GM18861 (cell line): ENCODE measurements around the gene RAB3IL1.

ENCODE experiments used
- ATAC-seq: cut with Tn5 transposase; IDR thresholded peaks from one replicate; pipeline ENCODE4 v1.9.1; 2021; ENCODE audit not compliant: unreplicated experiment

Gene RAB3IL1

DNA sequence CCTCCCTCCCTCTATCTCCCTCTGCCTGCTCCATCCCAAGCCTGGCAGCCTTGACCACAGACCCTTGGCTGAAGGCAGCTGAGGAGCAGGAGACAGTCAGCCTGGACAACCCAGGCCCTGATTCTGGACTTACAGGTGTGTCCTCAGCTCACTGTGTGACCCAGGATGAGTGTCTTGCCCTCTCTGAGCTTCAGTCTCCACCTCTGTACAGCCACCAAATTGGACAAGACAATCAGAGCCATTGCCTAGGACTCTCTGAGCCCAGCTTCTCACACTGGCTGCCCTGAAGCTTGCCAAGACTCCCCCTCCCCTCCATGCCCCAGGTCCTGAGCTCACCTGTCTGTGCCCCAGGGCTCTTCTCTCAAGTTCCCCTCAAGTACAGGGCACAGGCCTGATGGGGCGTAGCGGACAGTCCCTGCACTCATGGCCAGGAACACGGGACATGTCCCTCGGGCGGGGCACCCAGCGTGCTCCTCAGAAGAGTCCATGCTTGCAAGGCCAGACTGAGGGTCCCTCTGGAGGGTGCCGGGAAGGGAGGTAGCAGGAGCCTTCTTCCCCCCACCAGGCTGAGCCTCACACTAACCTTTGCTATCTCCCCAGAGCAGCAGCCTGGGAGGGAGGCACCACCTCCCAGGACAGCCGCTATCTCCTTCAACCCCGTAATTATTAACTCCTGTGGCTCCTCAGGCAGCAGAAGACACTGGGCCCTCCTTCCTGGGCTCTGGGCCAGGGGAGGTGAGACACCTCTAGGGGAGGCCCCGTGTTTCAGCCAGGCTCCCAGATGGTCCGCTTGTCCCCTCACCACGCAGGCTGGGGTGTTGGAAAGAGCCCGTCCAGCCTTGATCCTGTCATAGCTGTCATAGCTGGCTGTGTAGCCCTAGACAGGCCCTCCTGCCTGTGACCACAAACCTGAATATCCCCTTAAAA lies 2.6 kb upstream of the RAB3IL1 start:
- no peak for ATAC-seq

DNA sequence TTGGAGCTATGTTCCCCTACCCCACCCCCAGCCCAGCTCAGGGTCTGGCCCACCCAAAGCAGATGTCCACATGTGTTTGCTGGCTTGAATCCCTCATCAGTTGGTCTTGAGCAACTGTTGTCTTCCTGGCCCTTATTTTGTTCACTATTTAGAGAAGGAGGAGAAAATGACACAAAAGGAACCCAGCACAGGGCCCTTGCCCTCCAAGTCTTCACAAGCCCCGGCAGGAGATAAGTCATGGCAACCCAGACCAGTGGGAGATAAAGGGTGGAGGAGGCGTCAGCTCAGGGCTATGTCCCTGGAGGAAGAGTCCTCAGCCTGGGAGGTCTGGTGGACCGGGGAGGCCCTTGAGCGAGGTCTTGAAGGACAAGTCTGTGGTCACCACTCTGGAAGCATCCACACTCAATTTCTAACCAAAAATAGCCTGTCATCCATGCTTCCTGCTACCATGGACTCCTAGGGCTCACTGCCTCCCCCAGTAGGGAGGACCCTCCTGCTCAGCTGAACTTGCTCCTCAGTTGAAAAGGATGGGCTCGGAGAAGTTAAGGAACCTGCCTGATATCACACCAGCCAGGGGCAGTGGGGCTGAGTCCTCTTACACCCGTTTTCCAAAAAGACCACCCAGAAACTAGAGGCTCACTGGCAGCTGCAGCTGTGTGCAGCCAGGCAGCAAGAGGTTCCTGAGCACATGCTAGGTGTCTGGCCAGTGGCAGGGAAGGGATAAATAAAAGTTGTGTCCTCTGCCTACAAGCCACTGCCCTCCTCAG lies 1.8 kb upstream of the RAB3IL1 start:
- ATAC-seq: no peak

DNA sequence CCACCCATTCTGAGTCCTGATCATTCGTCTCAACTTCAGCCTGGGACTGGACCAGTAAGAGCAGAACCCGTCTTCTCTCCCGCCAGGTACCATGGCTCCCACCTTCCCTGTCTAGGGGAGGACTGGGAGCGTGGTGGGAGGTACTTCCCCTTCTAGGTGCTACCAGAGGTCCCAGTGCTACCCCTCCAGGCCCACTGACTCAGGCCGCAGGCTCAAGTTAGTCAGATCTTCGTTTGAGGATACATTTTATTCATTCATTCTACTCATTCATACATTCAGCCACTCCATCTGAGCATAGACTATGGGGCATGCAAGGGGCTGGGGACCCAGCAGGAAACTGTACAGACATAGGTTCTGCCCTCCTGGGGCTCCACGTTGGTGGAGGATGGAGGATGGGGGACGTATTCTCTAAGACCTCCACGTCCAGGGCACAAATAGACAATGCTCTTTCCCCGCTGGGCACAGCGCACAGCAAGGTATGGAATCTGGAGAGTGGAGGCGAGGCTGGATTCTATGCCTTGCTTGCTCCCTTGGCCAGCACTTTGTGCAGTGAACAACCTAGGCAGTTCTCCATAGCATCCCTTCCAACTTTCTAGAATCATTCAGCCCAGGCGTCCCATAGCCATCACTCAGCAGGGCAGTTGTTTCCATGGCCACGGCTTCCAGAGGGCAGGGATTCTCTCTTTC lies 1.0 kb upstream of the RAB3IL1 start:
- ATAC-seq: no peak

DNA sequence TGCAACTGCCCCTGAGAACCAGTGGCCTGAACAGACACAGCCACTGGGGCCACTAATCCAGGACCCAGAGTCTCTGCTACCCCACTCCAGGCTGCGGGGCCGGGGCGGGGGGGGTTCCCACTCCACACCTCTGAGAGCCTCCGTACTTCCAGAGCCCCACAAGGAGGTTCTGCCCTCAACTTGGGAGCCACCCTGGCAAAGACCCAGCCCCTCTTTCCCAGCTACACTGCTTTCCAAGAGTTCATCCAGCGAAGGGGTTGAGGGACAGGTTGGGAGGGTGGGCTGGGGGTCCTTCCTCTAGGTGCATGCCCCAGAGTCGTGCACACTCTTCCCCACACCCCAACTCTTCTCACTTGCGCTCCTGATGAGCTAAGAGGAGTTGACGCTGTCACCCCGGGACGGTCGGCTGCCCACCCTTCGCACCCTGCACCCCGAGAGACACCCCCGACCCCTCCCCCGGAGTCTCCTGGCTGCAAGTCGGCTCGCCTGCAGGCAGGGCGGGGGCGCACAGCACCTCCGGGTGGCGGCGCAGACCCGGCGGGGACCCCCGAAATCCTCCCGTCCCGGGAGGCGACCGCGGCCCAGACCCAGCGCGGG lies 531 bp downstream of the RAB3IL1 start:
- ATAC-seq: no peak

DNA sequence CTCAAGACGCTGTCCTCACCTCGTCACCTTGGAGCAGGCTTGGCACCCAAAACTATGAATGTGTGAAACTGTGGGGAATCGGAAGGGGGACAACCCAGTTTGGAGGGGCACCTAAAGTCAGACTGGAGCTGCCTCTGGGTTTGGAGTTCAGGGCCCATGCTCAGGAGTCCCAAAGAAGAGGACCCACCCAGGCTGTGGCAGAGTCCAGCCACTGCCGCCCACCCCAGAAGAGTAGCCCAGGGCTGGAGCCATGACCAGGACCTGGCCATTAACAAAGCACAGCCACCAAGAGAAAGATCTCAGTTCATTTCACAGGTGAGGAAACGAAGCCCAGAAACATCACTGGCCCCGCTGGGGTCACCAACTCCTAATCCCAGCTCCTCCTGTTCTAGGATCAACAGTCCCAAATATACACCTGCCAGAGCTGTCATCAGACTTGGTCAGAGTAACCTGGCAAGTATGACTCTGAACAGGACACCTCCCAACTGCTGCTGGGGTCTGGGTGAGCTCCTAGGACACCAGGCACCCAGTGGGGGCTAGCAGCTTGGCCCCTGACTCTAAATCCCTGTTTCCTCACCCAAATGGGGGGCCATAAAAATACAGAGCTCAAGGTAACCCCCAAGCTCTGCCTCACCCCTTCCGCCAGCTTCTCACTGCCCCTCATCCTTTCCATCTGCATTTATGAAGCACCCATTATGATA lies 2.7 kb downstream of the RAB3IL1 start:
- ATAC-seq: no peak

DNA sequence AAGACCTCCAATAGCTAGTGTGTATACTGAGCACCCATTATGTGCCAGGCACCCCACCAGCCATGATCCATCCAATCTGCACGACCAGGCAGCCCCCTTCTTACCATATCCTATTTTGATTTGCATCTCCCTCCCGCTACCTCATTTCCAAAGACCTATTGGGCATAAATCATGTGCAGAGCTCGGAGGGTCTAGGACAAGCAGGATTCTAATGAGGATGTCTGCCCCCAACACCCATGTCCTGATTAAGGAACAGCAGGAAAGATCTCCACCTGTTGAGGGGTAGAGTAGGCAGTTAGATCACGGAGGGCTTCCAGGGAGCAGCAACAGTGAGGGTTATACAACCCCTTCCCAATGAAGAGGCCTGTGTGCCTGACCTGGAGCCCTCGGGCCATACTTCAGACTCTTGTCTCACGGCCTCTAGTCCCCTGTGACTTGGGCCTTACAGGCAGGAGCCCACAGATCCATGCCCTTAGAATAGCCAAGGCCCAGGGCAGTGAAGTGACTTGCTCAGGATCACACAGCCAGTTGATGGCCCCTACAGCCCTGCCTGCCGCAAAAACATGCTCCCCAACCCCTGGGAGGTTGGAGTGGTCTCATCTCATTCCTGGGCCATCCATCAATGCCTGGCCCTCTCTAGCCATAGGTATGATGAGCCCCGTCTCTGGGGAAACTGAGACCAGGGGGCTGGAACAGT lies 3.5 kb downstream of the RAB3IL1 start:
- ATAC-seq: no peak

DNA sequence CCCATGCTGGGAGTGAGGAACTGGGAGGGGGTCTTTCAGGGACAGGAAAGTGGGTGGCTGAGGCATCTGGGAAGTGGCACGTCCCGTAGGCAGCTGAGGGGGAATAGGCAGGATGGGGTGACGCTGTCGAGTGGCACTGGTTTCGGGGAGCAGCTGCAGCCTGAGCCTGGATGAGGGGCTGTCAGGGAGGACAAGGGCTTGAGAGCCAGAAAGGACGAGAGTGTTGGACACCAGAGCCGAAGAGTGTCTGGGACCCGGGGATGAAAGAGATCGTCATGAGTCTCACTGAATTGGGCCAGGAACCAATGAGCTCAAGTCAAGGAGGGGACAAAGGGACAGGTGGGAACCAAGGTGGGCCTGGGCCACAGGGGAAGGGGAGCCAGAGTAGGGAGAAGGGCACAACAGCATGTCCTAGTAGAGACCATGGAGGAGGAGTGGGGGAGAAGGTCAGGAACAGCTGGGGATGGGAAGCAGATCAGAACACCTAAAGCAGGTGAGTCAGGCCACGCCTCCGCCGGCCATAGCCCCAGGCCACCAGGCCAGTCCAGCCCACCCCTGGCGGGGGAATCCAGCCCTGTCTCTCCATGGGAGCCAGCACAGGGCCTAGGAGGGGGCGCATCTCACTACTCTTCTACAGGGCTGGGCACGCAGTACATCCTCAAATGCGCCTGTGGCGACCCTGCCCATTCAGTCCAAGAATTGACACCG lies 4.2 kb downstream of the RAB3IL1 start:
- ATAC-seq: no peak

DNA sequence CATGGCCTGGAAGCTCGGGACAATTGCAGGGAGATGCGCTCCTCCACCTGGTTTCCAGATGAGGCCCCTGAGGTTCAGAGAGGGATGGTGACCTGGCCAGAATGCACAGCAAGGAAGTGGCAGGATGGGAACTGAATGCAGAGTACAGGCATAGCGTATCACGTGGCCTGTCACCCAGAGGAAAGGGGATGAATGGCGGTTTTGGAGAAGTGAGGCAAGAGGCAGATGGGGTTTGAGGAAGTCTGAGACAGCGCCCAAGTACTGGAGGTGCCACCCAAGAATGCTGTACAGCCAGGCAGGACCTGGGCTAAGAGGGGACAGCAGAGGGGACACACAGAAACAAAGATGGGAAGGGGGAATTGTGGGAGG lies 4.9 kb downstream of the RAB3IL1 start:
- no peak for ATAC-seq

DNA sequence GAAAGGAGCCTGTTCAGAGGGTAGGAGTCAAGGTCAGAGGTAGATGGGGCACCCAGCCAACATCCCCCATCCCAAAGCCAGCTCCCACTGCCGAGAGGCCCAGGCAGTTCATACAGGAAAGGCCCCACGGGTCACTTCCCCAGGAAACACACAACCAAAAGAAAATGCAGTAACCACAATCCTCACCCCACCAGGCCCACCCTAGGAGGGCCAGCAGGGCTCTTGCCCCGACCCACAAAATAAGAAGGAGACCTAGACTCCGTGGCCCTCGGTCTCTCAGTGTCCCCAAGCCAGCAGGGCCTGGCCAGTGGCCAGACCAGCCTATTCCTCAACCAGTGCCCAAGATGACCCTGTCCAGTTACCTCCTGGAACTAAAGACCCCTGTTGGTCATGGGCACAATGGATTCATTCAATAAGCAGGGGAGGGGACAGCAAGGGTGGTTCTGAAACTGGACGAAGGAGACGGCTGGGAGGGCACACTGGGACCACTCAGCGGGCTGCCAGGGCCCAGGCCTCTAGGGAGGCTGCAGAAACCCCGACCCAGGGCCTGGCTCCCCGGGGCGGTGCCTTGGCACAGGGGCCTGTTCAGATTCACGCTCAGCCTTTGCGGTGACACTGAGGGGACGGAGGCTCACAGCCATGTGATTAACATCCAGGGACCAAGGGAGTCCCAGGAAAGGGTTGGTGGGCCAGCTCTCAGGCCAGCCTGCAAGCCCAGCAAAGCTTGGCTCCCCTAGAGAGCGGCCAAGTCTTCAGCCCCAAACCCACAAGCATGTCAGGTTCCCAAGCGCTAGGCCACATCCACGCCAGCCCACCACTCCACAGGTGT lies 5.5 kb downstream of the RAB3IL1 start:
- no peak for ATAC-seq

DNA sequence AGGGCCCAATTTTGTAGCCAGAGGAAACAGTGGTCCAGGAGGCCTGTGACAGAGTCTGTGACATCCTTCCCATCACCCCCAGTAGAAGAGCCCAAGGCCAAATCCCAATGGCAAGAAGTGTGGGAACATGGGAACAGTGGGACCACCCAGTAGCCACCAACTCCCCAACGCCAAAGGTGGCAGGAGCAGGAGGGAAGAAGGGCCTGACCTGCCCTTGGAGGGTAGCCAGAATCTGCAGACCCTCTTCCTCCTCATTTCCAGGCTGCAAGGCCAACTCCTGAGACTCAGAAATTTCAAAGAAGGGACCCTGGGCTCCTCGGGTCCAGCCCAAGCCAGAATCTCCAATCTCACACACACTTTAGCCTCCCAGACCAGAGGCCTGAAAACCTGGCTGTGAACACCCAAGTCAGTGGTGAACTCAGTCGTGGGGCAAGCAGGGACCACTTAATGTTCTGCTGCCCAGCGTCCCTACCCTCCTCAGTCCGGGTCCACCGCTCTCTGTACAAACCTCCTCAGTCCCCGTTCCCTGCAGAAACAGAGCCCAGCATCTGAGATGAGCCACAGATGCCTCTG lies 6.2 kb downstream of the RAB3IL1 start:
- no peak for ATAC-seq

DNA sequence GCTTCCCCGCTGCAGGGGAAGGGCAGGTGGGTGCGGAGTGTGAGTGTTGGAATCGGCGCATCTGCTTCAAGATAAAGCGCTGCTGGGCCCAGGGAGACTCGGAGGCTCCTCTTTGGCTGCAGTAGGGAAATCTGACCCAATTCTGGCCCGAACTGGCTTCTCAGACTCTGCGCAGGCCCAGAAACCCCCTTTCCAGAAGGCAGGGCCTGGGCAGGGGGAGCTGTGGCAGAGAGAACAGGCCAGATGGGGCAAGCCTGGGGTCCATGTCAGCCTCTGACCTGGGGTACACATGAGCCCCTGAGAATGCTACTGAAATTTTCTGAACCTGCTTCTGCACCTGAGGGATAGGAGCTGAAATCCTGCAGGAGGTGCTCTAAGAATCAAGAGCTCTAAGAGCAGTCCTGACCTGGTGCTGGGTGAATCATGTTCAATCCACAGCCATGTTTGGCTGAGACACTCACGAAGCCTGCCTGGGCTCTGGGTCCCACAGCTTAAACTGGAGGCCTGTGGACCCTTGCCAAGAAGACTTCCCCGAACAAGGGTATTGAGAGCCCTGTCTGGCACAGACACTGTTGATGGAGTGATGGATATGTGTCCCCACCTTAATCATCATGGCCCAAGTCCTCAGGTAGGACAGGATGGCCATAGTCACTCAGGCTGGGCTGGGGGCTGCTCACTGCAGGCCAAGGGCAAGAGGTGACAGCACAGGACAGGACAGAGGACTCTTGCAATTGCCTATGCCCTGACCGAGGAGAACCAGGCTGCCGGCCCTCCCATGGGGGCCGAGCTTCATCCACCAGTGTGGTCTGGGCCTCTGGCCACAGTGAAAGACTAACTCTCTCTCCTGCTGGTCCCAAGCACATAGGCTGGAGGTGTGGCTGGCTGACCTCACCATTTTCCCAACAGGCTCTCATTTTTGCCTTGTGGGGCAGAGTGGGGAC lies 6.9 kb downstream of the RAB3IL1 start:
- ATAC-seq: no peak

DNA sequence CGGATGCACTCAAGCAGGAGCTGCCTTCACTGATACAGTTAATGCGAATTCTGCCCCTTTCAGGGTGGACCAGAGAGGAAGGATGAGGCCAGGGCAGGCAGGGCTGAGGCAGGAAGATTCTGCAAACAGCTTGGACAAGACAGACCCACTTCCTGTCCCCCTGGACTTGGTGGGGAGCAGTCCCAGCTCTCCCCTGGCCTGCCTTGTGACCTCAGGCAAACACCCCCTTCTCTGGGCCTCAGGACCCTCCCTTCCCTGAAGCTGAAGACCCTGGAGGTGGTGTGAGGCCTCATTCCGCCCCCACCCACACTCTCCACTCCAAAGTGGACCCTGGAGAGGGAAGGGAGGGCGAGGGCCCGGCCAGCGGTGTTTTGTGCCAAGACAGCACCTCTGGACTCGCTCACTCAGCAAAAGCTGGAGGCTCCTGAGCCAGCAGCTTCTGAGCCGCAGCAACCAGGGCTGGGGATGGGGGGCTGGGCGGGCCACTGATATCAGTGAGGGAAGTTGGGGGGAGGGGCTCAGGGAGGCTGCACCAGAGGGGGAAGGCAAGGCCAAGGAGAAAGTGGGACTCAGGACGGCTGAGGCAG lies 8.5 kb downstream of the RAB3IL1 start:
- ATAC-seq: no peak

DNA sequence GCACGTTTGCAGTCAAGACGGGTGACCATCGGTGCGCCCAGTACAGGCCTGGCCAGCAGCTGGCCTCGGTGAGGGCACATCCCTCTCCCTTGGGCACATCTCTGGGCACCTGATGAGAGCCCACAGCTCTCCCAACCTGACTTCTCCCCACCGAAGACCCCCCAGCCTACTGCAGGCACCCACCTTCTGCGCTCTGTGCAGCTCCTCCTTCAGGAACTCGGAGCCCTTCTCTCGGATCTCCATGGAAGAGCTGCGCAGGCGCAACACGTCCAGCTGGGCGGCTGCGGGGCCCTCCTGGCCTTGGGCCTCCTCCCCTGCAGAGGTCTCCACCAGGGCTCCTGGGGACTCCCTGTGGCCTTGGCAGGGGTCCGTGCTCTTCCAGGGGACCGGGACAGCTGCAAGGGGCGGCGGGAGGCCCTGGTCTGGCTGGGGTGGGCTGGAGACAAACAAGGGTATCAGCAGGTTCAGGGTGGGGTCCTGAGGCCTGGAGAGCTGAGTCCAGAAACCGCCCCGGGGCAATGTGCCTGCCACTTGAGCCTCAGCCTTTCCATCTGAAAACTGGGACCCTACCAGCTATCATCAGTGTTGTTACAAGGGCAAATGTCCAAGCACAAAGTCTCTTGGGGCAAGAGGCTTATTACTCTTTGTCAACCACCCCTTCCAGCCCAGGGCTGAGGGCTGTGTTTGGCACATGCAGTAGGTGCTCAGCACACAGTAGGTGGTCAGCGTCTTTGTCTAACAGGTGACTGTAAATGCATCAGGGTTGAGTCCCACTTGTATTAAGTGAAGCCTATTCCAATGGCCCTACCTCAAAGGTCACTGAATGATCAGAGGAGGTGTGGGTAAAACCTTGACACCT lies 9.3 kb downstream of the RAB3IL1 start:
- no peak for ATAC-seq

DNA sequence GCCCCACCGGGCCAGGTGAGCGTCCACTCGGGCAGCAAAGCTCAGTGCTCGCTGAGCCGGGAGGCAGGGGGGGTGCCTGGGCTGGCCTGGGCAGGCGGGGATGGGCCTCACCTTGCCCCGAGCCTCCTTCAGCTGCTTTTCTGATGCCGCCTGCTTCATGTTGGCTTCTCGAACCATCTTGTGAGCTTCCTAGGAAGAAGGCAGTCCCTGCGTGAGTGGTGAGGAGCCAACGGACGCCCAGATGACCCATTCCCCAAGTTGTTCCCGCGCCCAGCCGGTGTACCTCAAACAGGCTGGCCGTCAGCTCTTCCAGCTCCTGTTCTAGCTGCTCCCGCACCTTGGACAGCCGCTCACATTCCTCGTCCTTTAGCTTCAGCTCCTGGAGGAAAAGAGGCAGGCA lies 10.1 kb downstream of the RAB3IL1 start:
- no peak for ATAC-seq

DNA sequence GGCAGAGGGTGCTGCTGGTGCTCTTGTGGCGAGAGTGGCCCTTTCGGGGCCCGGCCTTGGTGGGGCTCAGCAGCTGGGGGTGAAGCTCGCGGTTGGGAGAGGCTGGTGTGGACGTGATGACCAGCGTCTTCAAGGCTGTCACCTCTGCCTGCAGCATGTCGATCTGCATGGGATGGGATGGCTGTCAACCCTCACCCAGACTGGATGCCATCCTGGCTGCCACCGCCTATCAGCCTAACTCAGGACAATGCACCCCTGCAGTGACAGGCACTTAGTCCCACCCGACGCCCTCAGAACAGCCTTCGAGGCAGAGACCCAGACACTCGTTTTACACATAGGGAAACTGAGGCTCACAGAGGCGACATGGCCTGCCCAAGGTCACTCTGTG lies 10.8 kb downstream of the RAB3IL1 start:
- no peak for ATAC-seq
